Lung (tissue), 12 donors: ENCODE results near the gene TAF11. TPM values are rescaled to one million over a fixed set of nuclear protein-coding genes. Genes with fewer than 3 reads are reported as not detected.

Experiments
- ATAC-seq: fragments of 200-7000 bp; cut with Tn5 transposase; one replicate; pipeline ENCODE4 v1.9.1; 2020; ENCODE audit warnings: moderate number of reproducible peaks; ENCODE audit not compliant: insufficient read depth, low FRiP score
- DNase-seq, 3 donors: peaks; one replicate each; pipeline ENCODE4 v3.0.0-alpha.2; 2013 to 2017
- H3K27ac ChIP-seq, 2 donors: one replicate each; pipeline ENCODE4 v1.5.1; 2013; ENCODE audit warnings: mild to moderate bottlenecking in 2 of 2, moderate library complexity in 2 of 2, control low read depth in 1 of 2, inconsistent platforms in 1 of 2, low read depth in 1 of 2, low read length in 1 of 2
- H3K27me3 ChIP-seq, 3 donors: one replicate each; pipeline ENCODE4 v1.5.1; 2013; ENCODE audit warnings: low read length in 2 of 3; ENCODE audit not compliant: control insufficient read depth in 3 of 3, insufficient read depth in 3 of 3
- H3K36me3 ChIP-seq, 4 donors: one replicate each; pipeline ENCODE4 v1.5.1; 2013; ENCODE audit warnings: low read length in 4 of 4, mild to moderate bottlenecking in 1 of 4, moderate library complexity in 1 of 4; ENCODE audit not compliant: control insufficient read depth in 4 of 4, insufficient read depth in 4 of 4
- H3K4me1 ChIP-seq, 5 donors: one replicate each; pipeline ENCODE4 v1.5.1; 2013; ENCODE audit warnings: low read length in 5 of 5, mild to moderate bottlenecking in 2 of 5, moderate library complexity in 1 of 5; ENCODE audit not compliant: control insufficient read depth in 5 of 5, insufficient read depth in 5 of 5
- H3K4me3 ChIP-seq: one replicate; pipeline ENCODE4 v1.5.1; 2013; ENCODE audit warnings: mild to moderate bottlenecking, control low read depth, moderate library complexity
- H3K9ac ChIP-seq, 2 donors: one replicate each; pipeline ENCODE4 v1.5.1; 2013; ENCODE audit warnings: low read length in 2 of 2, control low read depth in 1 of 2; ENCODE audit not compliant: insufficient read depth in 1 of 2
- H3K9me3 ChIP-seq, 4 donors: one replicate each; pipeline ENCODE4 v1.5.1; 2013; ENCODE audit warnings: low read length in 3 of 4, mild to moderate bottlenecking in 1 of 4, moderate library complexity in 1 of 4; ENCODE audit not compliant: control insufficient read depth in 4 of 4, insufficient read depth in 3 of 4
- WGBS, 2 donors: extraction: QIAGEN DNeasy Blood & Tissue Kit; methylation state at CpG; one replicate each; pipeline ENCODE4 v1.1.7; 2013; 5-methylcytosine and 5-hydroxymethylcytosine counted together
- polyA plus RNA-seq, 2 donors: library from polyadenylated mRNA; stranded (reverse); fragments of 200-250 nt; gene quantifications; one replicate each; pipeline ENCODE4 v1.2.1, GENCODE V29; 2013
- total RNA-seq, 2 donors: library from RNA; depleted of rRNA in 1 of 2; stranded (reverse); fragments of >200 nt in 1 of 2; gene quantifications; one replicate each; pipeline ENCODE4 v1.2.1, GENCODE V29; 2014 to 2021
- TF ChIP-seq, protein P1 (sequence below): IDR thresholded peaks from 2 replicates; pipeline ENCODE4 v1.5.1; 2012; ENCODE audit warnings: mild to moderate bottlenecking; ENCODE audit errors: control extremely low read depth, extremely low read depth
- donor health status: control.
- donor health status: control.
- donor health status: Bipolar disorder and iron deficiency.
- donor health status: healthy.
- donor health status: DM: yes; HTN: yes; CAD: no.

The TAF11 gene
- total and polyA plus RNA-seq, 4 donors = 17.3 to 30.5 (median 29.2) TPM

DNA sequence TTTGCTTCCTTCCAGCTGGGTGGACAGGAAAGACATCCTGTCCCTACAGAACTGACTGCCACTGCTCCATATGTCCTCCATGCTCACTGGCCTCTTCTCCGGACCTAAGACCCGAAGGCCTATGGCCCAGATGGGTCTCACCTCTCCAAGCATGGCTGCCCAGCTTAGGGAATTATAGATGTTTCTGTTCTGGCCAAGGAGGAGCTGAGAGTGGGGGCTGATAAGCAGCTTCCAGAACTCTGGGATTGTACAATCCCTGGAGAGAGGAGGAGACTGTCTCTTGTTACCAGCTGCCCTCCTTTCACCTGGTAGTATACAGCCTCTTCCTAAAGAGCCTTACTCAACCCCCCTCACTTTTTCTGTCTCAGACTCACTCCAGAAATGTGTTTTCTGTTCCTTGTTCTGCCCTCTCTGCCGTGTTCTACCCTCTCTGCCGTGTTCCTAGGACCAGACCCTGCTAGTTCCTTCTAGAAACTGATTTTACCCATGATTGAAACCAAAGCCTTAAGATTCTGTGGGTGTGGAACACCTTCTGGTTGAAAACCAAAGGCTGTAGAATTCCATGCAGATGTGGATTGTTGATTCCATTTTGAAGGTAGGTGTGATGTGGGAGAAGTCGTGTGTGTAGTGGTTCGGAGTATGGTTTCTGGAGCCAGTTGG, 29.9 kb upstream of the TAF11 start:
- 88 to 91% methylated on average over 6 of the region's 6 CpGs for WGBS, 2 donors
- ATAC-seq (no peak), DNase-seq (no peak)

DNA sequence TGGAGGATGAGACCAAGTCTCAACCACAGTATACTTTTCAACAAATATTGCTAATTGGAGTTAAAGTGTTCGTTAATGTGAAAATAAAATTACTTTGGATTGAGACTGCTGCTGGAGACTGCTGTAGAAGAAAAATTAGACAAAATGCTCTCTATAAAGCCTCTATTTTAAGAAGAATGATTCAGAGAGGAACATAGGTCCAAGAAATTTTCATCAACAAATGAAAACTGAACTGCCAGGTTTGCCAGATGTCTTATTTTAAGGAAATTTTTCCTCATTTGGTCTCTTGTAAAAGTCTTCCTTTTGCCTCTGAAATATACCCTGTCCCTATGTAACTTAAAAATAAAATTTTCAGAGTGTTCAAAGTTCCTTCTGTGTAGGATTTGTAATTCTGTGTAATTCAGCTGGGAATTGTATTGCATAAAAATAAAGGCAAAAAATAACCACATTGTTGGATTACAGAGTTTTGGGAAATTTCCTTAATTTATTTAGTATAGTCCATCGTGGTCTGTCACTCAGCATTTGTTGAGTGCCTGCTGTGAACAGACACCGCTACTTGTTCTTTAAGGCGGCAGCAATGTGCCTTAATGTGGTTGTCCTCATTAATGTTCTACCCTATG, 28.6 kb upstream of the TAF11 start:
- DNase-seq (no peak), ATAC-seq (no peak)
- TF ChIP-seq, protein P1, sequence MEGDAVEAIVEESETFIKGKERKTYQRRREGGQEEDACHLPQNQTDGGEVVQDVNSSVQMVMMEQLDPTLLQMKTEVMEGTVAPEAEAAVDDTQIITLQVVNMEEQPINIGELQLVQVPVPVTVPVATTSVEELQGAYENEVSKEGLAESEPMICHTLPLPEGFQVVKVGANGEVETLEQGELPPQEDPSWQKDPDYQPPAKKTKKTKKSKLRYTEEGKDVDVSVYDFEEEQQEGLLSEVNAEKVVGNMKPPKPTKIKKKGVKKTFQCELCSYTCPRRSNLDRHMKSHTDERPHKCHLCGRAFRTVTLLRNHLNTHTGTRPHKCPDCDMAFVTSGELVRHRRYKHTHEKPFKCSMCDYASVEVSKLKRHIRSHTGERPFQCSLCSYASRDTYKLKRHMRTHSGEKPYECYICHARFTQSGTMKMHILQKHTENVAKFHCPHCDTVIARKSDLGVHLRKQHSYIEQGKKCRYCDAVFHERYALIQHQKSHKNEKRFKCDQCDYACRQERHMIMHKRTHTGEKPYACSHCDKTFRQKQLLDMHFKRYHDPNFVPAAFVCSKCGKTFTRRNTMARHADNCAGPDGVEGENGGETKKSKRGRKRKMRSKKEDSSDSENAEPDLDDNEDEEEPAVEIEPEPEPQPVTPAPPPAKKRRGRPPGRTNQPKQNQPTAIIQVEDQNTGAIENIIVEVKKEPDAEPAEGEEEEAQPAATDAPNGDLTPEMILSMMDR = no peak
- no peak overlapping the region for H3K27ac ChIP-seq
- no peak overlapping the region for H3K9ac ChIP-seq
- H3K36me3 ChIP-seq = no peaks in the 10 kb centered on the region
- no peaks in the 10 kb centered on the region for H3K9me3 ChIP-seq
- H3K4me3 ChIP-seq = no peak overlapping the region
- 88% methylated on average over 4 of the region's 4 CpGs for WGBS, 2 donors
- H3K27me3 ChIP-seq = no peaks in the 10 kb centered on the region
- peaks cover 0 to 24% (median 0%) of the 10 kb centered on the region in 5 donors for H3K4me1 ChIP-seq

More for the DNA sequence above, 29.9 kb upstream of the TAF11 start:
- Histone ChIP-seq H3K4me1 (peaks cover 0 to 19% (median 0%) of the 10 kb centered on the region in 5 donors), H3K9ac (no peak overlapping the region), H3K36me3 (no peaks in the 10 kb centered on the region), H3K4me3 (no peak overlapping the region), H3K27ac (no peak overlapping the region), H3K27me3 (no peaks in the 10 kb centered on the region), H3K9me3 (no peaks in the 10 kb centered on the region)
- TF ChIP-seq, protein P1 = no peak

DNA sequence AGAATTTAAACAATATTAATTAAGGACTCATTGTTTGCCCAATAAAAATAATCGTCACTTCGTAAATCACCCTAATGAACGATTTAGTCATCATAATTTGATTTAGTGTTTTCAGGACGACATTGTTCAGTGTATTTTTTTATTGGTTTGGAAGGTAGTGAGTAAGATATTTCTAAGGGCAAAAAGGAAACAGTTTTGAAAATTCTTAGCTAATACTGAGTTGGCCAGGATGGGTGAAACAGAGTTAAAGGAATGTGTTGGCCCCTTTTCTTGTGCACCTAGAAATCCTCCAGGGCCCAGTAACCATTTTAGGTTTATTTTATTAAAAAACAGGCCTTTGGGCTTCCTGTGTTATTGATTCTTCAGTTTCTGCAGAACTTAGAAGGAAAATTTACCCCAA, 26.5 kb upstream of the TAF11 start:
- WGBS, 2 donors = 94% methylated on average over 4 of the region's 4 CpGs
- Histone ChIP-seq H3K27ac (no peak overlapping the region), H3K27me3 (no peaks in the 10 kb centered on the region), H3K9ac (no peak overlapping the region), H3K4me1 (peaks cover 0 to 21% (median 0%) of the 10 kb centered on the region in 5 donors), H3K36me3 (no peaks in the 10 kb centered on the region), H3K9me3 (no peaks in the 10 kb centered on the region), H3K4me3 (no peak overlapping the region)
- TF ChIP-seq, protein P1 = no peak
- no peak for DNase-seq
- no peak for ATAC-seq
